Measurements from ENCODE around the gene MRAP2.
"Not testable (repeated sequence)": the region's sequence is repeated elsewhere in the genome, so short reads cannot be mapped to it uniquely, and the experiment has no call there.

The MRAP2 gene

GRCh38 chr6:84035484-84035883 is 1.9 kb downstream of the MRAP2 start:
- DNase-seq: no peak

- no peak for DNase-seq
Measured at GRCh38 chr6:84037425-84038089, 4.0 kb downstream of the MRAP2 start.

- DNase-seq: no peak
Measured at GRCh38 chr6:84042603-84043002, 9.0 kb downstream of the MRAP2 start.

GRCh38 chr6:84043555-84043954 is 10.0 kb downstream of the MRAP2 start:
- DNase-seq: no peak

DNA sequence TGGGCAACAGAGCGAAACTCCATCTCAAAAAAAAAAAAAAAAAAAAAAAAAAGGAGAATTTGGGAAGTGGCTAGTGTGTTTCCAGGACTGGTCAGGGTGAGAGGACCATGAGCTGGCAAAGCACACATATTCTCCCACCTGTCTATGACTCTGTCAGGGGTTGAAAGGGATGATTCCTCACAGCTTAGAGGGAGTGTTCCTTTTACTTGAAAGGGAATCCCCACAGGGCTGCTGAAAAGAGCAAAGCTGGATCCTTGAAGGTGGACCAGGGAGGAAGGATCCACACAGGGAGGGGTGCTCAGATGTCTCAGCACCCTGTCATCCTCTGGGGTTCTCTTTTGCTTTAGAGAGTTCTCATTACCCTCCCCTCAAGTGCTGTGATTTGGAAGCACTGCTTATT is 13.2 kb downstream of the MRAP2 start:
- DNase-seq: no peak

- no peak for DNase-seq
Measured at GRCh38 chr6:84048588-84048987, 15.0 kb downstream of the MRAP2 start.

DNA sequence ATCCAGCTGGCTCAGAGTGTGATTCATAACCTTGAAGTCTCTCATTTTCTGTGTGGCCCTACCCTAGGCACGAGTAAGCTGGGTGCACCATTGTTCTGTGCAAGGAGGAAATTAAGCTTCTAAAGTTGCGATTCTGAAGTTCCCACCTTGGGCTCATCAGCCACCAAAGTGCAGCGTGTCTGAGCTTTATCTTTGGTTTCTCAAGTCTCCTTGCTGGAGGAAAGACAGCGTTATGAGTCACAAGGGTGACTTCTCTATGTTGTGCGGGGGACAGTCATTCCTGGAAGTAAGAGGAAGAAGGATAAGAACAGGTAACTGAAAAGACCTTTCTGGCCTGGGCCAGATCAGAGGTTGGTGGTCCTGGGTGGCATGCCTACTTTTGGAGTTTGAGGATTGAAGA is 16.8 kb downstream of the MRAP2 start:
- no peak for DNase-seq

DNA sequence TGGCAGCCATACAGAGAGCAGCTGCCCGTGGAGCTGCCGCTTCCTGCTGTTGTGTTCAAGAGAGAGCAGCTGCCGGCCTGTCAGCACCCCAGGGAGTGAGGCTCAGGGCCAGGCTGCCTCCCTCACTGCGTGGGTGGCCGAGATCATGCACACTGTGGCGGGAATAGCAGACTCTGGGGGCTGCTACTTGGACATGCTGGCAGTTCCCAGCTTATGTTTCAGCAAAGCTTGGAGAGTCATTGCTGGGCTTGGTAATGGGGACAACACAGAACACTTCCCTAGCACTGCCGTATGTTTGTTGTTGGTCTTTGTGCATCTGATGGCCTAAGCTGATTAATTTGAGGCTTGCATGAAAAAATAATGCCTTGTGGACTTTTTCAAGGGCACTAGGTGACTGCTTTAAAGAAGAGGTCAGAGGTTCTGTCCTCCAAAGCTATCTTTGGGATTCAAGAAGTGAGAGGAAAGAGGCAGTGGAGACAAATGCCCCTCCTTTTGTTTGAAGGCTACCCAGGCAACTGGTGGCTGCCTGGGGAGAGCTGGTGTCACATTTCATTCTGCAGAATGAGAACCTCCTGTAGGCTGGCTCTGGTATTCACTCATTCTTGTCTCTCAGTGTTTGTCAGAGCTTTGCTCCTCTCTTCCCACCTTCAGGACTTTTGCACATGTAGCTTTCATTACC is 18.8 kb downstream of the MRAP2 start:
- no peak for DNase-seq

DNA sequence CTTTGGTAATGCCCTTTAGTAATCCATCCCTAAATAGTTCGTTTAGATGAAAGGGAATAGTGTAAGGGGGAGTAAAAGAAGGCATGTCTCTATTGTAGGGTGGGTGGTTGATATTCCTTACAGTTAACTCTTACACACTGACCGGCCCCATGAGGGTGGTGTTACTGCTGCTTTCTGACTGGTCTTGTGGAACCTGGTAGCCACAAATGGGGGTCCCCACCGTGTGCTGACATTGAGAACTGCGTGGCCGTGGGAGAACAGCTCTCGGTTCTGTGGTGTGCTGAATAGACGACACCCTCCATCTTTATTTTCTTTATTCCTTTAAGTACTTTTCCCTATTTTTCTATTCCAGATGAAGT is 19.3 kb downstream of the MRAP2 start:
- no peak for DNase-seq

GRCh38 chr6:84055647-84056046 is 22.1 kb downstream of the MRAP2 start:
- DNase-seq: no peak

DNA sequence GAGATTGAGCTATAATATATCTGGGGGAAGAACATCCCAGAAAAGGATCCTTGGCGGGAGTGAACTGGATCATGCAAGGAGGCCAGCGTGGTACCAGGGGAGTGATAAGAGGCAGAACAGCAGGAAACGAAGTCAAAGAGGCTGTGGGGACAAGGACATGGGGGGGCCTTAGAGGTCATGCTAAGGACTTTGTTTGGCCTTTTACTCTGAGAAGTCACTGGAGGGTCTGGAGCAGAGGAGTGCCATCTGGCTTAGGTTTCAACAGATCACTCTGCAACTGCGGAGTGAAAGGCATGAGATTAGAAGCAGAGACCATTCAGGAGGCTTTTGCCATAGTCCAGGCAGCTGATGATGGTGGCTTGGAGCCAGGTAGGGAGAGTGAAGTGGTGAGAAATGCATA is 24.3 kb downstream of the MRAP2 start:
- DNase-seq: no peak

DNA sequence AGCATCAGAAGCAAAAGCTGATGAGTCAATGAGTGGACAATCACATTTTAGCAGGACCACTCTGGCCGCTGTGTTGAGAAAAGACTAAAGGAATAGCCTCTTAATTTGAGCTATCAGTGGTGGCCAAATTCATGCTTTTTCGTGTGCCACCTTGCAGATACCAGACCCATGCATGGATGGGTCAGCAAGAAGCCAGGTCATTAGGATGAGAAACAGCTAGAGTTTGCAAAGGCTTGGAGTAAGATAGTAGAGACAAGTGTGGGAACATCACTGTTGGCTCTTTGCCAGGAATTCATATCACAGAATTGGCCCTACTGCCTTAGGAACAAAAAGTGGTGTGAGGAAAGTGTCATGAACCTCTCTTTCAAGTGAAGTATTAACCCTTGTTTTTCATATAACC is 25.5 kb downstream of the MRAP2 start:
- no peak for DNase-seq

DNA sequence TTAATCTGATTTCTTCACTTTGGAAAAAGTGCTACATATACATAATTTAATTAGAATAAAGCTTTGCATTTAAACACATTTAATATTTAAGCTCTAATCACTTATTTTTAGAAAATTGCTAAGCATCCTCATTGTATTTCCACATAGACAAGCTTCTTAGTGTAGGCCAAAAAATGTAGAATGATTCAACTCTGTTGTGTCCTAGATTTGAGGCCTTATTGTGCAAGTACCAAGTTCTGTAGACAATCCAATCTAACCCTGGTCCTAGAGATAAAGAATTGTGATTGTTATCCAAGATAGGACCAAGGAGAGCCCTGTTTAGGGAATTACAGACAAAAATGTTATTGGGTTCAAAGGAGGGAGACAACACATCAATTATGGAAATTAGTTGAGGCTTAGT is 27.6 kb downstream of the MRAP2 start:
- DNase-seq: no peak

GRCh38 chr6:84061613-84062398 is 28.2 kb downstream of the MRAP2 start:
- DNase-seq: no peak

DNA sequence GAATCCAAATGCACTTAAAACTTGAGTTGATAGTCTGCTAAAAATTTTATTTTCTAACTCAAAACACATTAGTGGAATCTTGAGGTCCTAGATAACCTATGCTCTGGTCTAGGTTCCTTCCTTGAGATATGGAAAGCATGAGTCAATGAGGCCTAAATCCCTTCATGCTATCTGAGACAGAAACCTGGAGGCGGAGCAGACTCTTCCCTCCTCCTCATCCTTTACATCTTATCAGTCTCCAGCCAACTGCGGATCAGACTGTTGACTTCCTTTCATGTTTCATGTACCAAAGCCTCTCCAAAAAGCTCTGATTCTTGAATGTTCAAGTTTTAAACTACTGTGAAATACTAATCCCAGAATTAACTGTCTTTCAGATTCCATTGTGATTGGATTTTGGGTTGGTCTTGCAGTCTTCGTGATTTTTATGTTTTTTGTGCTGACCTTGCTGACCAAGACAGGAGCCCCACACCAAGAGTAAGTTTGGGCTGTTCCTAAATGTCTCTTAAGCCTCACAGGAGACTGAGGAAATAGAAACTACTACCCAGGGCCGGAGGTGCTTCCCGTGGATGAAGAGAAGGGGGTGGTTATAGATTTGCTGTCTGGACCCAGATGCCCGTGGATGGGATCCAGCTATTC is 29.1 kb downstream of the MRAP2 start:
- no peak for DNase-seq

GRCh38 chr6:84065693-84066290 is 32.2 kb downstream of the MRAP2 start:
- DNase-seq: no peak

DNA sequence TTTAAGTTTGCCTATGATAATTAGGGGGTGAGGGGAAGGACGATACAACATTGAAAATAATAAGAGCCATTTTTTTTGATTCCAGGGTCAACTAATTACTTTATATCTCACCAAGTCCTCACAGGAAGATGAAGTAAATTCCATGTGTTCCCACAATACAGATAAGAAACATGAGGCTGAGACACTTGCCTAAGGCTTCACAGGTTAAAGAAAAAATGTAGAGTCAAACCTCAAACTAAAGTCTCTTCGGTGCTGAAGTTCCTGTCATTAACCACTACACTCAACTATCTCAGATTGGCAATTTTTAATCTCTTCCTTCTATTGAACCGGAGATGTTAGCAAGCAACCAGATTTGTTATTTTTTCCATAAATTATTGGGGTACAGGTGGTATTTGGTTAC is 33.0 kb downstream of the MRAP2 start:
- DNase-seq: no peak

DNA sequence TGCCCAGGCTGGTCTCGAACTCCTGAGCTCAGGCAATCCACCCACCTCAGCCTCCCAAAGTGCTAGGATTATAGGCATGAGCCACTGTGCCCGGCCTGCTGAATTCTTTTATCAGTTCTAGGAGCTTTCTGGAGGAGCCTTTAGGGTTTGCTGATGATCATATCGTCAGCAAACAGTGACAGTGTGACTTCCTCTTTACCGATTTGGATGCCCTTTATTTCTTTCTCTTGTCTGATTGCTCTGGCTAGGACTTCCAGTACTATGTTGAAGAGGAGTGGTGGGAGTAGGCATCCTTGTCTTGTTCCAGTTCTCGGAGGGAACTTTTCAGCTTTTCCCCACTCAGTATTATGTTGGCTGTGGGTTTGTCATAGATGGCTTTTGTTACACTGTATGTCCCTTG is 35.3 kb downstream of the MRAP2 start:
- DNase-seq: not testable (repeated sequence)

- DNase-seq: no peak
Measured at GRCh38 chr6:84072442-84072997, 38.9 kb downstream of the MRAP2 start.

GRCh38 chr6:84074988-84075781 is 41.6 kb downstream of the MRAP2 start:
- DNase-seq: no peak

- no peak for DNase-seq
Measured at GRCh38 chr6:84077645-84078044, 44.1 kb downstream of the MRAP2 start.

DNA sequence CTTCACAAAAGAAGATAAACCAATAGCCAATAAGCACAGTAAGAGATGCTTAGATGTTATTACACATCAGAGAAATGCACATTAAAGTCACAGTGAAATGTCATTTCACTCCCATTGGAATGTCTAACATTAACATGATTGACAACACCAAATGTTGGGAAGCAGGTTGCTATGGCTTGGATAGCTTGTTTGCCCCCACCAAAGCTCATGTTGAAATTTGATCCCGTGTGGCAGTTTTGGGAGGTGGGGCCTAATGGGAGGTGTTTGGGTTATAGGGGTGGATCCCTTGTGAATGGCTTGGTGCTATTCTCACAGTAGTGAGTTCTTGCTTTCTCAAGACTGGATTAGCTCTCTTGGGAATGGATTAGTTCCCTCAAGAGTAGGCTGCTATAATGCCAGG is 44.8 kb downstream of the MRAP2 start:
- no peak for DNase-seq
